Right renal cortex interstitium (tissue), 3 donors: Measurements from ENCODE around the gene ABCF2. TPM values are rescaled to one million over a fixed set of nuclear protein-coding genes. Genes with fewer than 3 reads are reported as not detected.

Experiments used
- DNase-seq, 3 donors: peaks; one replicate each; pipeline ENCODE4 v3.0.0-alpha.2; 2013; ENCODE audit warnings: low read depth in 3 of 3, low spot score in 2 of 3
- polyA plus RNA-seq, 3 donors: library from polyadenylated mRNA; unstranded; fragments of 120-200 nt; gene quantifications; one replicate each; pipeline ENCODE4 v1.2.1, GENCODE V29; 2013; ENCODE audit not compliant: insufficient read length in 3 of 3

ABCF2 gene
- polyA plus RNA-seq, 3 donors: 23.3 to 24.8 (median 24.3) TPM

DNA sequence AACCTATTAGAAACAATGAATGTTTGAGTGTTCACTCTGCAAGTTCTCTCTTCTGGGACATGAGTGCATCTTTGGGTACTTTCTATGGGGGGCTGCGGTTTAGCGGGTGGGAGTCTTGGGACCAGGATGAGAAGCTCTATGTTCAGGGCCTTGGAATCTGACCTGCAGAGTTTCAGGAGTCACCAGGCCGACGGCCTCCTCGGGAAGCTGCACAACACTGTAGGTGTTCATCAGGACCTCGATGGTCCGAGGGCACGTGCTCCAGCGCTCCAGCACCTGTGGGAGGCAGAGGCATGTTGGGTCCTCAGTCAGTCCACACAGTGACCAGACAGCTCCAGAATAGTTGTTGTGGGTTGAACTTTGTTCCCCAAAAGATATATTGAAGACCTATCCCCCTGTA is 50.6 kb downstream of the ABCF2 start:
- no peak for DNase-seq

DNA sequence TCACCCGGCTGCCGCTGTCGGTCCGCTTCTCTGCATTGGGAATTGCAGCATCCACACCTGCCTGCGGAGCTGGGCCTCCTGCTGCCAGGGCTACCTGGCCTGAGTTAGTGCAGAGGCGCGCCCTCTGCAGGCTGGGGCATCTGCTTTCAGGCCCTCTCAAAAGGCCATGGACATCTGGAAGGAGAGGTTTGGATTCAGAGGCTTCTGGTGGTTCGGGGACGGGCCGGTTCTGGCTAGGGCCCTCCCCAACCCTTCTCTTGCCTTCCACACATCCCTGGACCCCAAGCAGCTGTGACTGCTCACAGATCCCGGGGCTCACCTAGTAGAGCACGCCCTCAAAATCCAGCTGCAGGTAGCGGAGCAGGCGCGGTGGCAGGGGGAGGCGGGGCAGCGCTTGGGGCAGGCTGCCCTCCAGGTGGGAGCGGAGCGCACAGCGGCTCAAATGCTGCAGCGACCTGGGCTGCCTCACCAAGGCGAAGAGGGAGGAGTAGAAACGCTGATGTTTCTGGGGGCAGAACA is 51.2 kb downstream of the ABCF2 start:
- no peak for DNase-seq

DNA sequence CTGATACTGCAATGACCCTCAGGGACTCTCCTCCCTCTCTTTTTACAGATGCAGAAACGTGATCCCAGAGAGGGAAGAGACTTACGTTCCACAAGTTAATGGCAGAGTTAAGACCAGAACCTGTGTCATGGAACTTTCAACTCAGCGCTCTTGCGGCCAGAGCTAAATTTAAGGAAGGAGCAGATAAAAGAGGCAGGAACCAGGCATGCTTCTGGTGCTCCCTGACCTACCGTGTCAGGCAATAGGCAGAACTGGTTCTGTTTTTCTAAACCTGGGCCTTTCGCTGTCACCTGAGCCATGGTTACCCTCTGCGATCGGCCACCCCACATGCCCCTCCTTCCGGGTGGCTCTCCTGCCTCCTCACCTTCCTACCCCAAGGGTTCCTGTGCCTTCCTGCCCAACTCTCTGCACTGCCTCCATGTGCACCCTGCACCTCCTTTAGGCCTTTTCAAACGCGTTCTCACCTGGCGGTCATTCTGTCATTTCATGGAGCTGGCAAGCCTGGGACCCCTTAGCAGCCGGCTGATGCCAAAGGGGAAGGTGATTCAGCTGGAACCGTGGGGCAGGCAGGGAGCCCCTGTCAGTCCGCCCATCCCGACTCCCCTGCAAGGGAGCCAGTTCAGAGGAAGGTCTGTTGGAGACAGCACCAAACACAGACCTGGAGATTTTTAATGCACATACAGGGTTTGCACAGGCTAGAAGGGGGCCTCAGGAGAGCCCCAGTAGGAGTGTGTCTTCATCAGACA is 51.8 kb downstream of the ABCF2 start:
- DNase-seq: no peak

DNA sequence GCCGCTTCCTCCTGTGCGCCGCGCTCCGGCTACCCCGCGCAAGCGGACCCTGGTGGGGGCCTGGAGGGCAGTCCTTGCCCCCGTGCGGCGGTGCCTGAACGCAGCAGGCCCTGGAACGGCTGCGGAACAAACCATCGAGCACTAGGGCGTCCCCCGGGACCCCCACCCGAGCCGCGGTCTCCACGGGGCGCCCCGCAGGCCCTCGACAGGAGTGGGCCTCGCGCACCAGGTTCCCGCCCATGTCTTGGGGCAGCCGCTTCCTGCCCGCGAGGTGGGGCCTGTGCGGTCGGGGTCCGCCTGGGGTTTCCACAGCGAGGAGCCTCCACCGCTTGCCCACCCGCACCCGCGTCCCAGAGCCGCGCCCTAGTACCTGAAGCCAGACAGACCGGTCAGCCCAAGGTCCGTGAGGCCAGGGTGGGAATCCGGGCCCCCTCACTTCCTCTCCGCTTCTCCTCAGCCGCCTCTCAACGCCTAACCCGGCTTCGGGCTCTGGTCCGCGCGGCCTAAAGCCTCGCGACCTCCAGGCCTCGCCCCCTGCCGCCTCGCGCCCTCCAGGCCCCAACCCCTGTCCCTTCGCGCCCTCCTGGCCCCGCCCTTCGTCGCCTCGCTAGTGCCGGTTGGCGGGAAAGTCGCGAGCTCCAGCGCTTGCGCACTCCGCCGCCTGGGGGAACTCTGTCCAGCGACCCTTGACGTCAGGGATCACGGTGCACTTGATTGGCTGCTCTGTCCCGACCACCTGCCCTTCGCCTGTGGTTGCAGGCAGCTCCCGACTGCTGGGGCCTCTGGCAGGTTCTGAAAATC is 52.6 kb downstream of the ABCF2 start:
- DNase-seq: no peak

DNA sequence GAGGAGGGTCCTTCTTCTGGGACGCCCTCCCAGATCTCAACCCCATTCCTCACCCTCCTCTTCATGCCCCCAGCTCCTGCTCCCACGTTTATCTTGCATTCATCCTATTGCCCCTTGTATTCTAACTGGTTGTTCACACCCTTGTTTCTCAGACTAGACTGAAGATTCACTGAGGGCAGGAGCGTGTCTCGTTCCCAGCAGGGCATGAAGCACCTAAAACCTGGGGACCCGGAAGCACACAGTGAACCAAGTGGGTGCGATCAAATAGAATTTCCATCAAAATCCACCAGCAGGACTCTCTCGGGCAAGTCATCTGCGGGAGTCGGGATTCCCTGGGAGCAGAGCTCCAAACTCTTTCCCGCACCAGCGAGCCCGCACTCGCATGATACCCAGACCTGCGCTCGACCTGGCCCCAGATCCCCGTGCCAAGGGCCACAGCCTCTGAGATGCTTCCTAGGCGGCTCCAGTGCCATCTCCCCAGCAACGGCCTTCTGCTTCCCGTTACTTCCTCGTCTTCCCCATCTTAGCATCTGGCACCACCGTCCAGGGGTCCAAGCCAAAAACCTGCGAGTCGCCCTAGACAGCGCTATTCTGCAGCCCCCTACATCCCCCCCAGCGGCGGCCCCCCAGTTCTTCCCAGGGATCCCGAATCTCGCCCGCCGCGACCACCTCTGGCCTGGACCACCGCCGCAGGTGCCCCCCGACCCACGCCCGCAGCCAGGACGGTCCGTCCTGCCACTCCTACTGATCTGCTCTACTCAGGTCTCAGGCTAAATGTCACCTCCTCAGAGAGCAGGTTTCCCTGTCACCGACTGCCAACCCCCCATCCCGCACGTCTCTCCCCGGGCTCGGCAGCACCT is 53.4 kb downstream of the ABCF2 start:
- no peak for DNase-seq

DNA sequence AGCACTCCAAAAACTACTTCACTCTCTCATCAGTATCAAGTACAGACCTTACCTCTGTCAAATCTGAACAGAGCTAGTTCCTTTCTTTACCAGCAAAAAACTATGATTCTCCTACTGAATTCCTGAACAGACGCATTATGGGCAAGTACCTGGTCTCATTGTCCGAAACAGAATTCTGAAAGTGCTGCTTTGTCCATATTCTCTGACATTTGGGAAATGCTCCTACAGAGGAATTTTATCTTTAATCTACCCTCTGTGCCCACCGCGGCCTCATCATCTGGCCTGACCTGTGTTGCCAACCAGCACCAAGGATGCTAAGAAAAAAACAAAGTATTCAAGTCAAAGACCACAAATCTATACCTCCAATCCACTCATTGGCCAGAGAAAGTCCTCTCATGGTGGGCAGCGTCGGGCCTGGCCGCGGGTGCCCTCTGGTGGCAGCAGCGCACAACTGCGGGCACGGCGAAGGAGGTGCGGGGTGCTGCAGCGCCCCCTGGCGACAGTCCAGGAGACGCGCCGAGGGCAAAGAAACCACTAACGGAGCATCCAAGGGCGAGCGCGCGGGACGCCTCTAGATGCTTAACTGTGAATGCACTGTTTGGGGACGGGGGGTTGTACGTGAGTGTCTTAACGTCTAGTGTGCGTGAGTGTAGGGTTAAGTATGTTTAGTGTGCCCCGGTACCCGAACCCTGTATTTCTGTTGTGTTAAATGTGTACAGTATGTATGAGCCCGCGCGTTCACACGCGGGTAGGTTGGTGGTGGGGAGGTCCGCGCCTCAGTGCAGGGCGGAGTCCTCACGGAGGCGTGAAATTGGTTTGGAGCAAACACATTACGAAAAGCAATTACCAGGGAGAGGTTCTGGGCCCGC is 54.5 kb downstream of the ABCF2 start:
- peak in 1 of 3 donors; percentile 39 for DNase-seq

DNA sequence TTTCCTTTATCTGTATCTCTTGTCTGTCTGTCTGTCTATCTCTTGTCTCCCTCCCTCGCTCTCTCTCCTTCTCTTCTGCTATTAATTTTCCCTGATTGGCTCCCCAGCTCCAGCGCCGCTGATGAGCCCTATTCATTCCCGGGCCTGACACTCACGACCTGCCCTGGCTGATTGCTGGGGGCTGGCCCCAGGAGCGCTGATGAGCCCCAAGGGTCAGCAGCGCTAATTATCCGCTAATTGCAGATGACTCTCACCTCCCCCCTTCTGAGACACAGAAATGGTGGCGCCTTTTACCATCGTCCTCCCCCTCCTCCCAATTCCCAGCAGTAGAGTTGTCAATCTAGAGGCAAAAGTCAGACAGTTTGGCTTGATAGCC is 58.2 kb downstream of the ABCF2 start:
- DNase-seq: no peak

DNA sequence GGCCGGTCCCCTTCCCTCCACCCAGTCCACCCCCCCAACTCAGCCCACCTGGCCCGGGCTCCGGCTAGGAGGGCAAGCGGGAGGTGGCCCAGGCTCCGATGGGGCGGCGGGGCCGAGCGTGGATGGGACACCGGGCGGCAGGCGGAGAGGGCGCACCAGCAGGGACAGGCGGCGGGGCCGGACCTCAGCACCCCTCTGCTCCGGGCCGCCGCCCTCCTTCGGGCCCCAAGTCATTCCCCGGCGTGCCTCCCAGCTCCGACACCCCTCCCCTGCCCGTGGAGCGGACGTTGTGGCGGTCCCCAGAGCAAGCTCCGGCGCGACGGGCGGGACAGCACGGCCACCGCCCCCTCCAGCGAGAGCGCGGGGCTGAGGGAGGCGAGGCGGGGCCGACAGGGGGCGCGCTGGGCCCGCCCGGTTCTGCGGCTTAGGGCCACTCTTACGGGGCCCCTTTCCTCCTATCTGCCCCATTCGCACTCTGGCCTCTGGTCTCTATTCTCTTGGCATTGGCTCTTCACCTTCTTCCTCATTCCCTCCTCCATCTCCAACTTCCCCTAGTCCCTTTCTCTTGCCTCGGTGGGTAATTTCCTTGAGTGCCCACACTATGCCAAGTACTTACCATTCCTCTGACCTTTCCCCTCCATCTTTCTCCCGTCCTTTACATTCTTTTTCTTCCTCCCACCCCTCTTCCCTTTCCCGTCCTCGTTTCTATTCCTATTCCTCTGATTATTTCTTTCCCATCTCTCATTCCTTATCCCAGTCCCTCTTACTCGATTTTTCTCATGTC is 58.8 kb downstream of the ABCF2 start:
- DNase-seq: no peak

DNA sequence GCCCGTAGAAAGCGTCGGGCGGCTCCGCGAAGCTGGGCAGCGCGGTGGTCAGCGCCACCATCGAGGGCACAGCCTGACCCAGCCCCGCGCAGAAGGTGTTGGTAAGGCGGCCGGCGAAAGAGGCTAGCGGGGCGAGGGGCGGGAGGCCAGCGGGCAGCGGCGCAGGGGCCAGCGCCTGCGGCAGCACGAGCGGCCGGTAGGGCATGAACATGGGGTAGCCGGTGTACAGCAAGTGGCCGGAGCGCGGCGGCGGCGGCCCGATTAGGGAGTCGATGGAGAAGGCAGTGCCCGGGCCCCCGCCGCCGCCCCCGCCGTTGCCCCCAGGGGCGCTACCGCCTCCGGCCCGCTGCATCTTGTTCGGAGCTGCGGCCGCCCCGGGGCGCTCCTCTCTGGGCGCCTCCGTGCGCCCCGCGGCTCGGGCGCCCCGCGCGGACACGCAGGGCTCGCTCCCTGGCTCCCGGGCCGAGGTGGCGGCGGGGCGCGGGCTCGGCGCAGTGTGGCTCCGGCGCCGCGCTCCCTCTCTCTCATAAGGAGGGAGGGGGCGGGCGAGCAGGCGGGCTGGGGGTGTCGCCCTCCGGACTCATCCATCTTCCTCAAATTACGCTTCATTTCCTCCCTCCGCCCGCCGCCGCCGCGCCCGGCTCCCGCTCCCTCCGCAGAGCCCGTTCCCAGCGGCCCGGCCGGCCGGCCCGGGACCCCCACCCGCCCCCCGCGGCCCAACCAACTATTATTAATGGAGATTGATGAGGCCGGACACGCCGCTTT is 59.6 kb downstream of the ABCF2 start, which contains the start of gene GBX1:
Gene GBX1, minus strand, starts transcription at position 498 of the 765 bp plus-strand sequence. Its CDS starts 146 bp downstream, at position 352.
- DNase-seq: peak in 1 of 3 donors; percentile 23

DNA sequence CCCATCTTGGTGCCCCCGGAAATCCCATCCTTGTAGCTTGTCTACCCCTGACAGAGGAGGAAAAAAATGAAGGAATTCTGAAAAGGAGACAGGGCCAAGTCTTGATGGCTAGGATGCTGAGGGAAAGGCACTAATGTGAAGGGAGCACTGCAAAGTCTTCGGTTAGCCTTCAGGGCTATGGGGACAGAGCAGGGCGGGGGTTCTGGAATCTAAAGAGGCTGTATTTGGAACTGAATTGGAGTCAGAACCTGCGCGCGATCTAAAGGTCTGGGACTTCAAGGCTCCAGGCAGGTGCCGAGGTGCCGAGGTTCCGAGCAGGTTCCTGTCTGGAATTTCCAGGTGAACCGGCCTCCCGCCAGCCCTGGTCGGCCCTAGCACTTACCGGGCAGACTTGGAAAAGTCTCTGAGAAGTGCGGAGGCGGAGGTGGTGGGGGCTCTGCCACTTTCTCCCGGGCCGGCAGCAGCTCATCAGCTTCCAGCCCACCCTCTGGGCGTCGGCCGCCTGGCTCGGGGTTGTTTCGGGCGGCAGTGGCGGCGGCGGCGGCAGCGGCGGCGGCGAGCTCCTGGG is 60.3 kb downstream of the ABCF2 start:
- no peak for DNase-seq

Other genes starting within 250 kb of the ABCF2 start
- 10 to 100 TPM; 13.2 to 14.6 (median 14.1) TPM for gene KCNH2, start 248.9 kb downstream of the ABCF2 start, polyA plus RNA-seq
- gene NOS3, start 236.2 kb downstream of the ABCF2 start, polyA plus RNA-seq: 1 to 10 TPM; 6.8 to 7.6 (median 7.0) TPM
- gene ATG9B, start 202.7 kb downstream of the ABCF2 start, polyA plus RNA-seq: 1 to 10 TPM in 2 of 3 donors, under 1 TPM in 1; 0.99 to 2.3 (median 2.2) TPM
- 10 to 100 TPM; 15.2 to 18.4 (median 15.5) TPM for gene ABCB8, start 198.8 kb downstream of the ABCF2 start, polyA plus RNA-seq
- gene ASIC3, start 178.7 kb downstream of the ABCF2 start, polyA plus RNA-seq: 1 to 10 TPM; 1.1 to 2.4 (median 1.2) TPM
- gene CDK5, start 169.3 kb downstream of the ABCF2 start, polyA plus RNA-seq: 10 to 100 TPM; 15.1 to 19.3 (median 17.1) TPM
- gene SLC4A2, start 167.6 kb downstream of the ABCF2 start, polyA plus RNA-seq: 10 to 100 TPM; 70.5 to 87.7 (median 73.5) TPM
- gene FASTK, start 146.4 kb downstream of the ABCF2 start, polyA plus RNA-seq: 10 to 100 TPM; 44.2 to 50.8 (median 44.9) TPM
- gene TMUB1, start 143.7 kb downstream of the ABCF2 start, polyA plus RNA-seq: 10 to 100 TPM; 21.1 to 26.4 (median 21.4) TPM
- gene AGAP3, start 140.7 kb downstream of the ABCF2 start, polyA plus RNA-seq: 10 to 100 TPM; 54.3 to 61.2 (median 60.2) TPM
- under 1 TPM in 2 of 3 donors, not detected in 1; 0.14 to 0.18 TPM for gene GBX1, start 59.5 kb downstream of the ABCF2 start, polyA plus RNA-seq
- gene ASB10, start 40.0 kb downstream of the ABCF2 start, polyA plus RNA-seq: not detected
- not detected for gene H2BK1, start 16.7 kb downstream of the ABCF2 start, polyA plus RNA-seq
- 10 to 100 TPM; 20.4 to 22.6 (median 21.4) TPM for gene CHPF2, start 5.3 kb upstream of the ABCF2 start, polyA plus RNA-seq
- gene SMARCD3, start 21.5 kb upstream of the ABCF2 start, polyA plus RNA-seq: 10 to 100 TPM; 52.6 to 58.6 (median 54.5) TPM
- gene NUB1, start 114.6 kb upstream of the ABCF2 start, polyA plus RNA-seq: 10 to 100 TPM; 80.3 to 97.9 (median 86.6) TPM
- gene WDR86, start 182.8 kb upstream of the ABCF2 start, polyA plus RNA-seq: 10 to 100 TPM; 20.4 to 23.6 (median 21.1) TPM
- gene CRYGN, start 212.9 kb upstream of the ABCF2 start, polyA plus RNA-seq: 1 to 10 TPM; 1.7 to 2.2 (median 2.1) TPM